C4-2B (cell line): ENCODE measurements around the gene LRP3.

Experiments
- H3K27ac ChIP-seq: fragments of 450-650 bp; 2 replicates; pipeline ENCODE4 v1.5.1; 2017
- CTCF ChIP-seq: fragments of 450-650 bp; conservative IDR thresholded peaks from 2 replicates; pipeline ENCODE4 v1.5.1; 2017; ENCODE audit warnings: mild to moderate bottlenecking
- ZFX ChIP-seq: fragments of 450-650 bp; IDR thresholded peaks from 2 replicates; pipeline ENCODE4 v1.6.1; 2017

LRP3 gene

GRCh38 chr19:33214596-33214995 is 20.5 kb downstream of the LRP3 start:
- H3K27ac ChIP-seq: no peak overlapping the region
- TF ChIP-seq CTCF (no peak; the same call in 1 of the 2 replicates), ZFX (no peak)

GRCh38 chr19:33215438-33216197 is 21.5 kb downstream of the LRP3 start:
- TF ChIP-seq ZFX (no peak), CTCF (no peak)

DNA sequence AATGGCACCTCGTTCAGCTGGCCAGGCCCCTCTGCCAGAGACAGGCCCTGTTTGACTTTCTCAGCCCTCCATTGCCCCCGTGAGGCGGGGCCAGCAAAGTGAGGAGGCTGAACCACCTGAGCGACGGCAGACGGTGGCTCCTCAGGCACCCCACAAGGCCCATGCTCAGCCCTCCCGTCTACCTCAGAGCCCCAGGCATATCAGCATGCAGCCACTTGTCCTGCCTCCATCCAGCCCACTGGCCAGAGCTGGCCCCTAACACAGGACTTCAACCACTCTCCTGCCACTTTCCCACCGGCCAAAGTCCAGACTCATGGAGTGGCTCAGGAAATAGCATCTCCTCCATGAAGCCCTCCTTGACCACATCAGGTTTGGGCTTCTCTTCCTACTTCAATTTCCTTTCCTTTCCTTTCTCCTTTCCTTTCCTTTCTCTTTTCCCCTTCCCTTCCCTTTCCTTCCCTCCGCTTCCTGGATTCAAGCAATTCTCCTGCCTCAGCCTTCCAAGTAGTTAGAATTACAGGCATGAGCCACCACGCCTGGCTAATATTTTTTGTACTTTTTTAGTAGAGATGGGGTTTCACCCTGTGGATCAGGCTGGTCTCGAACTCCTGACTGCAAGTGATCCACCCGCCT is 22.2 kb downstream of the LRP3 start:
- H3K27ac ChIP-seq: no peak overlapping the region
- TF ChIP-seq CTCF: no peak
- TF ChIP-seq ZFX: no peak

More at GRCh38 chr19:33215438-33216197, 21.5 kb downstream of the LRP3 start:
- no peak overlapping the region for H3K27ac ChIP-seq

DNA sequence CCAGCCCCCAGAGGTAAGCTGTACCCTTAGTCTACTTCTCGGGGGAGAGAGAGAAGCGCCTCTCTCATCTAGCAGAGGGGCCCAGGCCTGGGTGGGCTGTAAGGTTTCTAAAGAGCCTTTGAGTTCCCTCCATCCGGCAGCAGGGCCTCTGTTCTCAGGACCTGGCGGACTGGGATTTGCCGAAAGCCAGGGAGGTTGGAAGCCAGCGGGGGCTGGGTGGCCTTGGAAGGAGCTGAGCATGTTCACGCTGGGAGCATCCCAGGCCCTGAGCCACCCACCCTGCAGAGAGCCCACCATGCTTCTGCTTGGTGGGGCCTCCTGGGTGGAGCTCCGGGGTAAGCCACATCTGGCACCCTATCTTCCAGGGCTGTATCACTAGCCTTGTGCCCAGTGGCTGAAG is 23.8 kb downstream of the LRP3 start:
- TF ChIP-seq CTCF (no peak), ZFX (no peak)
- H3K27ac ChIP-seq: no peak overlapping the region

- no peak for TF ChIP-seq ZFX
- no peak for TF ChIP-seq CTCF
- no peak overlapping the region for H3K27ac ChIP-seq
Measured at GRCh38 chr19:33219261-33219815, 25.2 kb downstream of the LRP3 start.

- H3K27ac ChIP-seq: no peak overlapping the region
- TF ChIP-seq ZFX: no peak
Measured at GRCh38 chr19:33220115-33220514, 26.0 kb downstream of the LRP3 start.

- no peak overlapping the region for H3K27ac ChIP-seq
- TF ChIP-seq CTCF (no peak), ZFX (no peak)
Measured at GRCh38 chr19:33220735-33221134, 26.6 kb downstream of the LRP3 start.
